T-cell (primary cell): ENCODE results near the gene ZNF280A. TPM values are rescaled to one million over a fixed set of nuclear protein-coding genes. Genes with fewer than 3 reads are reported as not detected.

Source experiments
- total RNA-seq, 35 experiments: library from RNA in 6 of 35; stranded (reverse) in 6 of 35; fragments of 120-200 nt in 1 of 35; gene quantifications; one replicate each; pipeline versions ENCODE4 v1.2.1 to v1.2.4 and lab custom pipeline; 2013 to 2026

Gene ZNF280A
- total RNA-seq, 5 donors from 2014 or later (not counting 1 experiment from before 2014, with no cell fraction given): not detected

Other genes with a start within 250 kb of the ZNF280A start
- 1 to 10 TPM; 1.8 to 2.1 (median 1.9) TPM for gene ZNF280B, start 11.5 kb downstream of the ZNF280A start, total RNA-seq
- gene PRAME, start 39.0 kb upstream of the ZNF280A start, total RNA-seq: 1 to 10 TPM in 3 of 5 donors, not detected in 2; 1.7 to 2.7 (median 2.0) TPM
- gene GGTLC2, start 124.3 kb upstream of the ZNF280A start, total RNA-seq: not detected